ENCODE results near the gene GSTT2B.
"Not testable (repeated sequence)": the region's sequence is repeated elsewhere in the genome, so short reads cannot be mapped to it uniquely, and the experiment has no call there.

DNA sequence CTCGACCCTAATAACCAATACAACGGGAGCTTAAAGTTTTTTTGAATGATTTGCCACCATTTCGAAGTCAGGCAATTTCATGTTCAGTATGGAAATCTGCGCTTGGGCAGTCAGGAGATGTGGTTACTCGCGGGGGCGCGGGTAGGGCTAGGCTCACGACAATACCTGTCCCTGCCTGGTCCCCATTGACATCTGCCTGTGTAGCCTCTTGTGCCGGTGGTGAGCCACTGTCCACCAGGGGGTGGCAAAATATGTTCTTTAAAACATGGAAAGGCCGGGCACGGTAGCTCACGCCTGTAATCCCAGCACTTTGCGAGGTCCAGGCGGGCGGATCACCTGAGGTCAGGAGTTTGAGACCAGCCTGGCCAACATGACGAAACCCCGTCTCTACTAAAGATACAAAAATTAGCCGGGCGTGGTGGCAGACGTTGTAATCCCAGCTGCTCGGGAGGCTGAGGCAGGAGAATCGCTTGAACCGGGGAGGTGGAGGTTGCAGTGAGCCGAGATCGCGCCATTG, 13.9 kb upstream of the GSTT2B start:
- TF ChIP-seq, protein P1, sequence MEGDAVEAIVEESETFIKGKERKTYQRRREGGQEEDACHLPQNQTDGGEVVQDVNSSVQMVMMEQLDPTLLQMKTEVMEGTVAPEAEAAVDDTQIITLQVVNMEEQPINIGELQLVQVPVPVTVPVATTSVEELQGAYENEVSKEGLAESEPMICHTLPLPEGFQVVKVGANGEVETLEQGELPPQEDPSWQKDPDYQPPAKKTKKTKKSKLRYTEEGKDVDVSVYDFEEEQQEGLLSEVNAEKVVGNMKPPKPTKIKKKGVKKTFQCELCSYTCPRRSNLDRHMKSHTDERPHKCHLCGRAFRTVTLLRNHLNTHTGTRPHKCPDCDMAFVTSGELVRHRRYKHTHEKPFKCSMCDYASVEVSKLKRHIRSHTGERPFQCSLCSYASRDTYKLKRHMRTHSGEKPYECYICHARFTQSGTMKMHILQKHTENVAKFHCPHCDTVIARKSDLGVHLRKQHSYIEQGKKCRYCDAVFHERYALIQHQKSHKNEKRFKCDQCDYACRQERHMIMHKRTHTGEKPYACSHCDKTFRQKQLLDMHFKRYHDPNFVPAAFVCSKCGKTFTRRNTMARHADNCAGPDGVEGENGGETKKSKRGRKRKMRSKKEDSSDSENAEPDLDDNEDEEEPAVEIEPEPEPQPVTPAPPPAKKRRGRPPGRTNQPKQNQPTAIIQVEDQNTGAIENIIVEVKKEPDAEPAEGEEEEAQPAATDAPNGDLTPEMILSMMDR (IDR thresholded peaks at IDR 0.05) = not testable (repeated sequence)
- TF ChIP-seq POLR2A (IDR thresholded peaks at IDR 0.05) = not testable (repeated sequence)

Data from heart left ventricle (tissue), 13 donors.